Mononuclear cell (primary cell): Measurements from ENCODE around the gene MCHR1. TPM values are rescaled to one million over a fixed set of nuclear protein-coding genes. Genes with fewer than 3 reads are reported as not detected.
"Not testable (repeated sequence)": the region's sequence is repeated elsewhere in the genome, so short reads cannot be mapped to it uniquely, and the experiment has no call there.

Experiments used
- H3K27me3 ChIP-seq: 2 replicates; pipeline ENCODE4 v1.6.0; 2011; ENCODE audit warnings: low read length, control low read depth; ENCODE audit not compliant: insufficient read depth
- H3K4me1 ChIP-seq: 2 replicates; pipeline ENCODE4 v1.5.1; 2011; ENCODE audit warnings: mild to moderate bottlenecking, low read length, control low read depth; ENCODE audit not compliant: insufficient read depth
- H3K4me3 ChIP-seq: 2 replicates; pipeline ENCODE4 v1.5.1; 2011; ENCODE audit warnings: mild to moderate bottlenecking, low read length, moderate library complexity
- H3K9me3 ChIP-seq: 2 replicates; pipeline ENCODE4 v1.5.1; 2011; ENCODE audit warnings: low read depth, mild to moderate bottlenecking, control low read depth, low read length
- total RNA-seq: library from RNA; depleted of rRNA; stranded (reverse); fragments of >200 nt; gene quantifications from one replicate; pipeline ENCODE4 v1.2.3, GENCODE V29; 2012

MCHR1 gene
- total RNA-seq, 1 donor = not detected

- H3K4me3 ChIP-seq = no peak overlapping the region
- H3K9me3 ChIP-seq = no peaks in the 10 kb centered on the region
- no peaks in the 10 kb centered on the region for H3K4me1 ChIP-seq
- H3K27me3 ChIP-seq = no peaks in the 10 kb centered on the region
These were observed 7.4 kb upstream of the MCHR1 start for GRCh38 chr22:40671796-40672360.

- Histone ChIP-seq H3K9me3 (no peaks in the 10 kb centered on the region), H3K4me3 (no peak overlapping the region), H3K4me1 (no peaks in the 10 kb centered on the region), H3K27me3 (no peaks in the 10 kb centered on the region)
These were observed 6.3 kb upstream of the MCHR1 start for GRCh38 chr22:40673017-40673416.

- Histone ChIP-seq H3K4me3 (no peak overlapping the region), H3K9me3 (no peaks in the 10 kb centered on the region), H3K4me1 (no peaks in the 10 kb centered on the region), H3K27me3 (peaks cover 6% of the 10 kb centered on the region)
These were observed 5.0 kb upstream of the MCHR1 start for GRCh38 chr22:40674274-40674673.

GRCh38 chr22:40676166-40676565 is 3.1 kb upstream of the MCHR1 start:
- H3K27me3 ChIP-seq = peaks cover 16% of the 10 kb centered on the region
- H3K9me3 ChIP-seq, H3K4me3 ChIP-seq, H3K4me1 ChIP-seq: not testable (repeated sequence)

- Histone ChIP-seq H3K27me3 (peaks cover 16% of the 10 kb centered on the region), H3K4me3 (no peak overlapping the region), H3K9me3 (no peaks in the 10 kb centered on the region), H3K4me1 (no peaks in the 10 kb centered on the region)
These were observed 2.6 kb upstream of the MCHR1 start for GRCh38 chr22:40676644-40677043.

GRCh38 chr22:40678493-40679248 is 613 bp upstream of the MCHR1 start:
- no peaks in the 10 kb centered on the region for H3K9me3 ChIP-seq
- H3K4me1 ChIP-seq = no peaks in the 10 kb centered on the region
- peaks cover 16% of the 10 kb centered on the region for H3K27me3 ChIP-seq
- H3K4me3 ChIP-seq = no peak overlapping the region

- Histone ChIP-seq H3K4me3 (no peak overlapping the region), H3K27me3 (peaks cover 16% of the 10 kb centered on the region), H3K9me3 (no peaks in the 10 kb centered on the region), H3K4me1 (no peaks in the 10 kb centered on the region)
These were observed 907 bp downstream of the MCHR1 start for GRCh38 chr22:40679964-40680818.

- Histone ChIP-seq H3K4me1 (no peaks in the 10 kb centered on the region), H3K27me3 (peaks cover 16% of the 10 kb centered on the region), H3K9me3 (no peaks in the 10 kb centered on the region)
These were observed 1.5 kb downstream of the MCHR1 start for GRCh38 chr22:40680819-40681183.

GRCh38 chr22:40681451-40681850 is 2.2 kb downstream of the MCHR1 start:
- Histone ChIP-seq H3K4me3 (no peak overlapping the region), H3K27me3 (peaks cover 16% of the 10 kb centered on the region), H3K4me1 (no peaks in the 10 kb centered on the region), H3K9me3 (no peaks in the 10 kb centered on the region)

More at GRCh38 chr22:40680819-40681183, 1.5 kb downstream of the MCHR1 start:
- H3K4me3 ChIP-seq = no peak overlapping the region

GRCh38 chr22:40684728-40685127 is 5.4 kb downstream of the MCHR1 start:
- no peaks in the 10 kb centered on the region for H3K4me1 ChIP-seq
- H3K27me3 ChIP-seq = peaks cover 6% of the 10 kb centered on the region
- no peaks in the 10 kb centered on the region for H3K9me3 ChIP-seq
- H3K4me3 ChIP-seq = no peak overlapping the region

GRCh38 chr22:40685406-40685805 is 6.1 kb downstream of the MCHR1 start:
- Histone ChIP-seq H3K4me1 (no peaks in the 10 kb centered on the region), H3K4me3 (no peak overlapping the region), H3K9me3 (no peaks in the 10 kb centered on the region), H3K27me3 (no peaks in the 10 kb centered on the region)

- H3K4me3 ChIP-seq = no peak overlapping the region
- no peaks in the 10 kb centered on the region for H3K27me3 ChIP-seq
- H3K4me1 ChIP-seq = no peaks in the 10 kb centered on the region
- H3K9me3 ChIP-seq = no peaks in the 10 kb centered on the region
These were observed 8.4 kb downstream of the MCHR1 start for GRCh38 chr22:40687706-40688105.

- Histone ChIP-seq H3K4me1 (no peaks in the 10 kb centered on the region), H3K9me3 (no peaks in the 10 kb centered on the region), H3K27me3 (no peaks in the 10 kb centered on the region), H3K4me3 (no peak overlapping the region)
These were observed 11.1 kb downstream of the MCHR1 start for GRCh38 chr22:40690370-40690769.

GRCh38 chr22:40691532-40691931 is 12.2 kb downstream of the MCHR1 start:
- no peaks in the 10 kb centered on the region for H3K9me3 ChIP-seq
- no peaks in the 10 kb centered on the region for H3K27me3 ChIP-seq
- H3K4me3 ChIP-seq = no peak overlapping the region
- H3K4me1 ChIP-seq = no peaks in the 10 kb centered on the region

- H3K4me3 ChIP-seq = no peak overlapping the region
- H3K27me3 ChIP-seq = no peaks in the 10 kb centered on the region
- H3K9me3 ChIP-seq = no peaks in the 10 kb centered on the region
- H3K4me1 ChIP-seq = no peaks in the 10 kb centered on the region
These were observed 15.1 kb downstream of the MCHR1 start for GRCh38 chr22:40694411-40694810.
